UCSD-AML1 (cell line): ENCODE data around the gene ZNF619.

Experiments
- DNase-seq: peaks from one replicate; lab custom pipeline; 2025; ENCODE audit not compliant: unreplicated experiment; lab: John Stamatoyannopoulos, UW

ZNF619 gene

GRCh38 chr3:40465111-40465407 lies 11.9 kb upstream of the ZNF619 start:
- DNase-seq: no peak

DNA sequence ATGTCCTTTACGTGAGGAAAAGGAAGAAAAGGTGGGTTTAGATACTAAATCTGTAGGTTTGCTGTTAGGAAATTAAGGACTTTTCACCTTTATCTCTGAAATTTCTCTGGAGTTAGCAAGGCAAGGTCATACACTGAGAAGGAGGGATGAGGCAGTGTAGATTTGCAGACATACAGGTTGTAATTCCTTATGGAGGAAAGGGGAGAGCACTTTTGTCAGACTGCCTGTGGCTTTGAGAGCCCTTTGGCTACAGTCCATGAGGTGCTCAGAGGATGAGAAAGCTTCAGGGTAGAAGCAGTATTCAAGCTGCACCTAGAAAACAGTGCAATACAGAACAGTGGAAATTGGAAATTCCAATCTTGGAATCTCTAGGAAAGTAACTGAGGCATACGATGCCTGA lies 11.5 kb upstream of the ZNF619 start:
- no peak for DNase-seq

DNA sequence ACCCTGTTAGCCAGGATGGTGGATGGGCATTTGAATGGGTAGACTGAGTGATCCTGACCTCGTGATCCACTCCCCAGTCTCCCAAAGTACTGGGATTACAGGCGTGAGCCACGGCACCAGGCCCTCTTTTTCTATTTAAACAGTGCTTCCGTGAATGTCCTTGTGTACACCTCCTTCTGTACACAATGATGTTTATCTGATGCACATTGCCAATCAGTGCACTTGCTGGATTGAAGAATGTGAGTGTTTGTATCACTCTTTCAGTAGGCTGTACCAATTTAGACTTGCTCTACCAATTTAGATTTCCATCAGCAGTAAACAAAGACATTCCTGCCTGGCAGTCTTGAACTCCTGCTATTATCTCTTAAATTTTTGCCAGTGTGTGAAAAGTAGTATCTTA lies 8.9 kb upstream of the ZNF619 start:
- no peak for DNase-seq

DNA sequence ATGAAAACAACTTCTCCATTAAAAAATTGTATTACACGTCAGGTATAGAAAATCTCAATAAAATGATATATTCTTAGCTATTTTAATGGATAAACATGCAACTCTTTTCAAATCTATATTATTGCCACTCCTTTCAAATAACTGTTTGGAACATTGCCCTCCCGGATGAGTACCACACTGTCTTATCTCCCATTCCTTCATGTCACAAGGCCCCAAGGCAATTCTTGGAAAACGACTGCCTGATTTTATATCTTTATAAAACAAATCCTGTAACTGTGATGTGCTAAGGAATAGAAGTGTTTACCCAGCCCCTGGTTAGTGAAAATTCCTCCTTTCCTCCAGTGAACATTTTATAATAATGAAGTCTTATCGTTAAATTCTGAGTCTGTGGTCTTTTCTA lies 6.2 kb upstream of the ZNF619 start:
- DNase-seq: no peak

DNA sequence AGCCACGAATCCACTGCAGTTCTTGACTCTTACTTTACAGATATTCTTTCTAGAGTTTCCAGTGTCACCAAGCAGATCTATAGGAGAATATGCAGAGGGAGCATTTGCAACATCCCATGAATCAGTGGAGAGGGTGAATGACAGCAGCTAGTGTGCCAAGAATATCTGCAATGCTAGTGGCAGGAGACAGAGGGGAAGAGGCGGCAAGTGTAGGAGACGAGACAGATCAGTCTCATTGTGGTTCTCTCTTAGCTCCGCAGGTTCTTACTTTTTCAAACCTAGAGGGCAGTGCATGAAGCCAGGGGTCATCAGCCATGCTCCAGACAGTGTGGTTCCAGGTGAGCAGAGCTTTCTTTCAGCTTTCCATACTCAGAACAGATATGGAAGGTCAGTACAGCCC lies 744 bp downstream of the ZNF619 start:
- no peak for DNase-seq

DNA sequence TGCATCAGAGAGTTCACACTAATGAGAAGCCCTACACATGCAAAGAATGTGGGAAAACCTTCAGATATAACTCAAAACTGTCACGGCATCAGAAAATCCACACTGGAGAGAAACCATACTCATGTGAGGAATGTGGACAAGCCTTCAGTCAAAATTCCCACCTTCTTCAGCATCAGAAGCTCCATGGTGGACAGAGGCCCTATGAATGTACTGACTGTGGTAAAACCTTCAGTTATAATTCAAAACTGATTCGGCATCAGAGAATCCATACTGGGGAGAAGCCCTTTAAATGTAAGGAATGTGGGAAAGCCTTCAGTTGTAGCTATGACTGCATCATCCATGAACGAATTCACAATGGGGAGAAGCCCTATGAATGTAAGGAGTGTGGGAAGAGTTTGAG lies 10.2 kb downstream of the ZNF619 start:
- DNase-seq: no peak

DNA sequence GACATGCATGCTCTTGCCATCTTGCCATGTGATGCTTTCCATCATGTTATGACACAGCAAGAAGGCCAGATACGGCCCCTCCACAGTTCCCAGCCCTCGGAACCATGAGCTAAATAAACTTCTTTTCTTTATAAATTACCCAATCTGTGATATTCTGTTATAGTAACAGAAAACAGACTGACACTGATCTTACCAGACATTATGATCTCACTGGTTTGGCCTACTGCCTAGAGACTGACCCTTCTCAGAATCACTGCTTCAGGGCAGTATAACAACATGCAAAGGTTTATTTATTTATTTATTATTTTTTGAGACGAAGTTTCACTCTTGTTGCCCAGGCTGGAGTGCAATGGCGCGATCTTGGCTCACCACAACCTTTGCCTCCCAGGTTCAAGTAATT lies 14.0 kb downstream of the ZNF619 start:
- DNase-seq: no peak

DNA sequence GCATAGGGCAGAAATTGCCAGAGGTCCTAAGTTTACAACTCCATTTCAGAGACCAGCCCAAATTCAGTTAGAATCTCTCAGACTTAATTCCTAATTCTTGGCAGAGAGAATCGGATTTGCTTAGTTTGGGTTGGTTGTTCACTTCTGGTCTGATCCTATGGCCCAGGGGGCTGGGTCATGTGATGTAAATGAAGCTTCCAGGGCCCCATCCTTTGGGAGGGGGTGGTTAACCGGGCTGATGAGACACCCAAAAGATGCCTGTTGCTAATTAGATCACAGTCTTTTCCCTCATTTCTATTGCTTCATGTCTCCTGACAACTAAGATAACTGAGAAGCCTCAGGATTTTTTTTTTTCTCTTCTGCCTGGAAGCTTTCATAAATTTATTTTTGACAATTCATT lies 17.8 kb downstream of the ZNF619 start:
- no peak for DNase-seq

GRCh38 chr3:40497288-40497687 lies 20.4 kb downstream of the ZNF619 start:
- DNase-seq: no peak

GRCh38 chr3:40499952-40500351 lies 23.0 kb downstream of the ZNF619 start:
- no peak for DNase-seq

- no peak for DNase-seq
Observed at GRCh38 chr3:40502034-40502433, 25.1 kb downstream of the ZNF619 start.

GRCh38 chr3:40504636-40505430 lies 27.9 kb downstream of the ZNF619 start:
- DNase-seq: no peak

DNA sequence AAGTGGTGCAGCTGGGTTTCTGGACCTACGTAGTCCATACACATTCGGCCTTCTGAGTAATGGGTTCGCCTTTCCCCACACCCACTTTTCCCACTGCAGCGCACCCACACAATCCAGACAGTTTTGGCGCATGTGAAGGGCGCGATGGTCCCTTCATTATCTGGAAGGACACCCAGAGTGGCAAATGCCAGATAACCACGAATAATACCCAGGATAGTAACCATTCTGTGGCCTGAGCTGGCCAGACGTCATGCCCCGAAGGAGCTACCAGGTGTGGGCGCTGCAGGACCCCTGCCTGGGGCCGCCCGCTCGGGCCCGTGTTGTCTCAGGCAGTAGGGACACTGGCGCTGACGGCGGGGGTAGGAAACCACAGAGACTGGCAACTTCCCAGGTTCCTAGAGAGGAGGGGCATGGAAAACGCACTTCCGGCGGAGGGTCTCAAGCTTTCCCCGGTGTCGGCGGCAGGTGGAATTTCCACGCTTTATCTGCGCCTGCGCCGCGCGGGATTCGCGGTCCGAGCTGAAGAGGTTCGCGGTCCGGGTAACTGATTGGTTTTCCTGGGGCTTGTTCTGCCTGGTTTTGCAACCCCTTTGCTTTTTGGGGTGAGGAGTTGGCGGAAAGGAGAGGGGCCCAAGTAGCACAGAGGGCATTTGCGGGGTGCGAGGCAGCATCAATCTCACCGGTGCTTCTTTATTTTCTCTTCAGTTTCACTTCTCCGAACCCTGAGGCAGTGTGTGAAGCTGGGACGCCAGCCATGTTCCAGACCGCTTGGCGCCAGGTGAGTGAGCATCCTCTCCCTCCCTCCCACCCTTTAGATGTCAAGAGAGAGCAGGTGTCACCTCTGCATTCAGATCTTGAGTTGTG lies 28.9 kb downstream of the ZNF619 start, which contains the start of gene ZNF620:
Gene ZNF620, plus strand, starts transcription at position 441 of the 864 bp plus-strand sequence. Its CDS starts 314 bp downstream, at position 755.
- peak; percentile 80 for DNase-seq

DNA sequence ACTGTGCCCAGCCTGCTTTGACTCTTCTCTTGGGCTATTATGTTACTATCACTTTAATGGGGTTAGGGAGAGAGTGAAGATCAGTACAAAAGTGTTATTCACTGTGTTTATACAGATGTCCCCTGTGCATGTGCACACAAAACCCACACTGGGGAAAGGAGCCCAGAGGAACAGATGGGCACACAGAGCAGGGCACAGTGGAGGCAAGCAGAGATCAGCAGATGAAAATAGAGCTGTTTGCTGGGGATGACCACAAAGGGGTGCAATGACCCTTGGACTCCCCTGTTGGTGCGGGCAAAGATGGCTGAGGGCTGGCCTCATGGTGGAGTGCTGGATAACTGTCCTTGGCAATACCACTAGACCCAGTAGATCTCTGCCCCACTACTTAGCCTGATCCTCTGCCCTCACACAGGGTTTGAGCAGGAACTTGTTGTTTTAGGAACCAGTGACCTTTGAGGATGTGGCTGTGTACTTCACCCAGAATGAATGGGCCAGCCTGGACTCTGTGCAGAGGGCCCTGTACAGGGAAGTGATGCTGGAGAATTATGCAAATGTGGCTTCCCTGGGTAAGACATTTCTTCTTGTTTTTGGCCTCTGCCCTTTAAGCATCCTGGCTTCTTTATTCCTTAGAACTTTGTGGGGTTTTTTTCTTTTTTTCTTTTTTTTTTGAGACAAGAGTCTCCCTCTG lies 34.3 kb downstream of the ZNF619 start:
- DNase-seq: no peak

DNA sequence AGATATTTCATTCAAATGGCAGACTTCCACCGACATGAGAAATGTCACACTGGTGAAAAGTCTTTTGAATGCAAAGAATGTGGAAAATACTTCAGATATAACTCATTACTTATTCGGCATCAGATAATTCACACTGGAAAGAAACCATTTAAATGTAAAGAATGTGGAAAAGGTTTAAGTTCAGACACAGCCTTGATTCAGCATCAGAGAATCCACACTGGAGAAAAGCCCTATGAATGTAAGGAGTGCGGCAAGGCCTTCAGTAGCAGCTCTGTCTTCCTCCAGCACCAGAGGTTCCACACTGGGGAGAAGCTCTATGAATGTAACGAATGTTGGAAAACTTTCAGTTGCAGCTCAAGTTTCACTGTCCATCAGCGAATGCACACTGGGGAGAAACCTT lies 39.3 kb downstream of the ZNF619 start:
- no peak for DNase-seq

GRCh38 chr3:40518067-40518466 lies 41.1 kb downstream of the ZNF619 start:
- no peak for DNase-seq

DNA sequence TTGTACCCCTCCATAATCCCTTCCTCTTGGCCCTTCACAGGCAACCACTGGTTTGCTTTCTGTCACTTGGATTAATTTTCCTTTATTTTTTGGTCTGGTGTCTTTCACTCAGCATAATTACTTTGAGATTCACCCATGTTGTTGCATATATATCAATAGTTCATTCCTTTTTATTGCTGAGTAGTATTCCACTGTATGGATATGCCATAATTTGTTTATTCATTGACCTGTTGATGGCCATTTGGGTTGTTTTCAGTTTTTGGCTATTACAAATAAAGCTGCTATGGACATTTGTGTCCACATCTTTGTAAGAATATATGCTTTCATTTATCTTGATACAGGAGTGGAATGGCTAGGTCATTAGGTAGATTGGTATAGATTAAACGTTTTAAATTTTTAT lies 41.9 kb downstream of the ZNF619 start:
- no peak for DNase-seq

GRCh38 chr3:40521254-40521653 lies 44.3 kb downstream of the ZNF619 start:
- no peak for DNase-seq

GRCh38 chr3:40523781-40524180 lies 46.9 kb downstream of the ZNF619 start:
- DNase-seq: no peak

DNA sequence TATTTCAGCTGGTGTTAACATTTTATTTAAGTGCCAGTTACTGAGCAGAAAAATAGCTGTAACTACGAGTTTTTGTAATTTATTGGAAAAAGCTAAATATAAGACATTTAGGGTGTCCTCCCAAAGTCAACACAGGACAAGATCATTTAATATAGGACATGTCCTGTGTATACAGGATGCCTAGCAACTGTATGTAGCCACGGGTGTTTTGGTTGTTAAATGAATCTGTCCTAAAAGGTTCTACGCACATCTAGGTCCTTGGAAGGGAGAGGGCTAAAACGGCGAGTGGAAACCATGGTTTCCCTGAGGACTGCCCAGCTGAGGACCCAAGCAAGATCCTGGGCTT lies 47.3 kb downstream of the ZNF619 start:
- DNase-seq: no peak

- DNase-seq: peak; percentile 91
Observed at GRCh38 chr3:40524568-40525285, 47.8 kb downstream of the ZNF619 start, which contains the start of gene ZNF621. TSS of gene ZNF621 (plus strand) at chr3:40524960. CDS start at chr3:40525841, 881 bp downstream.
